Hypothalamus (tissue), 51 donors: ENCODE data around the gene ABCF3.

ENCODE experiments used
- DNase-seq, 51 donors: peaks; one replicate each; lab custom pipeline; 2025; lab: John Stamatoyannopoulos, UW

ABCF3 gene

DNA sequence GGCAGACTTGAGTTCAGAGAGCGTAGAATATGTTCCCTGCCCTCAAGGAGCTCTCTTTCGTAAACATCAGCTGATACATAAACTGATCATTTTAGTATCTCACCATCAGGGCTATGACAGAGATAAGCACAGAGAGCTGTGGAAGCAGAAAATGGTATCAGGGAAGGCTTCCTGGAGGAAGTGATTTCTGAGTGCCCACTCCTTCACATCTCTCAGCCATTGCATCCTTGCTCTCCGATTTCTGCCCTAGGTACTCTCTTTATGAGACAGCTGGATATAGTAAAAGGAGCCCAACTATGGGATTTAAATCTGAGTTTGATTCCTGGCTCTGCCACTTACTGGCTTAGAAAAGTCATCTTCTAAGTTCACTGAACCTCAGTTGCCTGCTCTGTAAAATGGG is 20.5 kb upstream of the ABCF3 start:
- no peak for DNase-seq

DNA sequence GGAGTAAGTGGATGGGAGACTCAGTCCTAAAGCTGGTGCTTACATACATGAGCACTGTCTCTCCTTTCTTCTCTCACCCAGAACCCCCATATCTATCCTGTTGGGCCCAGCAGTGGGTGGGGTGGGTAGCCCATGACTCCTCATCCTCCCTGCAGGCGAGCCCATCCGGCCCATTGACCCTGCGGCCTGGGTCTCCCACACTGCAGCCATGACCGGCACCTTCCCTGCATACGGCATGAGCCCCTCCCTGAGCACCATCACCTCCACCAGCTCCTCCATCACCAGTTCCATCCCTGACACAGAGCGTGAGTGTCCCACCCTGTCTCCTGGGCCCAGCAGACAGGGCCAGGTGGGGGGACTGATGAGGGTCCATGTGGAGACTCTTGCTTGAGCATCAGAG is 19.3 kb upstream of the ABCF3 start:
- no peak for DNase-seq

DNA sequence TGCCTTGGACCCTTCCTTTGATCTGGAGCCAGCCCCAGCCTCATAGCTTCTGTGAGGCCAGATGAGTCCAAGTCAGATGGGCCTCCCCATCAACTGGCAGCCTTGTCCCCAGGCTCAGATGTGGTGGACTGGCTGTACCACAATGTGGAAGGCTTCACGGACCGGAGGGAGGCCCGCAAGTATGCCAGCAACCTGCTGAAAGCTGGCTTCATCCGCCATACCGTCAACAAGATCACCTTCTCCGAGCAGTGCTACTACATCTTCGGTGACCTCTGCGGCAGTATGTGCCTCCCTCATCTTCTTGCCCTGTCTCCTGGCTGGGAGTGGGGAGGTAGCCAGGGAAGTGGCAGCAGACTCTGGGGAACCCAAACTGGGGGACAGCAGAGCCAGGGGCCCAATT is 18.2 kb upstream of the ABCF3 start:
- DNase-seq: no peak

DNA sequence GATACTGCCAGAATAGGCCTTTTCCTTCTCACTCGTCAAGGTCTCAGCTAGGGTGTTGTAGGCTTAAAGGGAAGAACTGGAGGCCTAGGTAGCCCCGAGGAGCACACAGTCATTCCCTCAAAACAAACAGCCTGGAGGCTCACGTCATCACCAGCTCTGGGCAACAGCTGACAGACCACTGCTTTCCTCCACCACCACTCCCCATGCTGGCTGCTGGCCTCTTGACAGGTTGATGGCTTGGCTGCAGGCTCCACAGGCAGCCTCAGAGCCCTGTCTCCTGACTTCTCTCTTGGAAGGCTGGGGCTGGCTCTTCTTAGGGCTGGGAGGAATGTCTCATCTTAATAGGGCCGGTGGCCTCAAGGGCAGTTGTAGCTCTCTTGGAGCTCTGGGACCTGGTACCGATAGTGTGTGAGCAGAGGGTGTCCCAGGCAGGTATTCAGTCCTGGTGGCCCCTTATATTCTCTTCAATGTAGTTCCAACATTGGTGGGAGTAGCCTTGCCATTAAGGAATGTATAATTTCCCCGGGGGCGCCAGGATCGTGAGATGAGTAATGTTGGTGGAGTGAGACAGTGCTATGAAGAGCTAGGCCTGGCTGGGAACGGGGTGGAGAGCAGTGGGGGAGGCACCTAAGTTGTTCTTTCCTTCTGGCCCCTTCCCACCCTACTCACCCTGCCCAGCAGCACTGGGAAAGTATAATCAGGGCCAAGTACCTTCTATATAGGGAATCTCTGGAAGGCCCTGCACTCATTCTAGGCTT is 17.5 kb upstream of the ABCF3 start:
- DNase-seq: peak in 2 of 51 donors; percentile 5 to 16

DNA sequence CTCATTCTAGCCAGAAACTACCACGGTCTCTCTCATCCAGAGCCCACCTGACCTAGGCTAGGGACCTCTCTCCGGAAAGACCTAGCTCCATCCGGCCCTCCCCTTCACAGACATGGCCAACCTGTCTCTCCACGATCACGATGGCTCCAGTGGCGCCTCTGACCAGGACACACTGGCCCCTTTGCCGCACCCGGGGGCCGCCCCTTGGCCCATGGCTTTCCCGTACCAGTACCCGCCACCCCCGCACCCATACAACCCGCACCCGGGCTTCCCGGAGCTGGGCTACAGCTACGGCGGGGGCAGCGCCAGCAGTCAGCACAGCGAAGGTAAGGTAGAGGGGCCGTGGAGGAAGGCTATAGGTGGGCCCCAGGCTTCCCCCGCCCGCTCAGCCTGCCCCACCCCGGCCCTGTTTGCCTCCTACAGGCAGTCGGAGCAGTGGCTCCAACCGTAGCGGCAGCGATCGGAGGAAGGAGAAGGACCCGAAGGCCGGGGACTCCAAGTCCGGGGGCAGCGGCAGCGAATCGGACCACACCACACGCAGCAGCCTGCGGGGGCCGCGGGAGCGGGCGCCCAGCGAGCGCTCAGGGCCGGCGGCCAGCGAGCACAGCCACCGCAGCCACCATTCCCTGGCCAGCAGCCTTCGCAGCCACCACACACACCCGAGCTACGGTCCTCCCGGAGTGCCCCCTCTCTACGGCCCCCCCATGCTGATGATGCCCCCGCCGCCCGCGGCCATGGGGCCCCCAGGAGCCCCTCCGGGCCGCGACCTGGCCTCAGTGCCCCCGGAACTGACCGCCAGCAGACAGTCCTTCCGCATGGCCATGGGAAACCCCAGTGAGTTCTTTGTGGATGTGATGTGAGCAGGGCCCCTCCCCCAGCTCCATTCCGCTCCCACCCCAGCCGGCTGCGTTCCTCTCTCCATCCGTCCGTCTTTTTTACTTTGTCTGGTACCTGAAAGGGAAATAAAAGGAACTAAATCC is 15.8 kb upstream of the ABCF3 start:
- no peak for DNase-seq

DNA sequence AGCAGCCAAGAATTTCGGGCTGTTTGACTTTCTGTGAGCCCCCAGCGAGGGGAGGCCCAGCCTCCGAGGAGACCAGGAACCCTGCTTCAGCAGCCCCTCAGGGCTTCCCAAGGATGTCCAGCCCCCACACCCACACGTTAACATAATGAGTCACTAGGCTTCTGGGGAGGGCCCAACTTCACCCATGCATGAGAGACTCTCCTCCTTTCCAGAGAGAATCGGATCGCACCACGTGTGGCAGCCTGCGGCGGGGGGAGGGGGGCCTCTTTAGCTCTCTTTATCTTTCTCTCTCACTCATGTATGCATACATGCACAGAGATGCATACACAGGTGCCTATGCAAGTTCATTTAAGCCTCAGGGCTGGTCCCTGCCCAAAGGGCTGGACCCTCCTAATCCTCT is 14.4 kb upstream of the ABCF3 start:
- DNase-seq: no peak

DNA sequence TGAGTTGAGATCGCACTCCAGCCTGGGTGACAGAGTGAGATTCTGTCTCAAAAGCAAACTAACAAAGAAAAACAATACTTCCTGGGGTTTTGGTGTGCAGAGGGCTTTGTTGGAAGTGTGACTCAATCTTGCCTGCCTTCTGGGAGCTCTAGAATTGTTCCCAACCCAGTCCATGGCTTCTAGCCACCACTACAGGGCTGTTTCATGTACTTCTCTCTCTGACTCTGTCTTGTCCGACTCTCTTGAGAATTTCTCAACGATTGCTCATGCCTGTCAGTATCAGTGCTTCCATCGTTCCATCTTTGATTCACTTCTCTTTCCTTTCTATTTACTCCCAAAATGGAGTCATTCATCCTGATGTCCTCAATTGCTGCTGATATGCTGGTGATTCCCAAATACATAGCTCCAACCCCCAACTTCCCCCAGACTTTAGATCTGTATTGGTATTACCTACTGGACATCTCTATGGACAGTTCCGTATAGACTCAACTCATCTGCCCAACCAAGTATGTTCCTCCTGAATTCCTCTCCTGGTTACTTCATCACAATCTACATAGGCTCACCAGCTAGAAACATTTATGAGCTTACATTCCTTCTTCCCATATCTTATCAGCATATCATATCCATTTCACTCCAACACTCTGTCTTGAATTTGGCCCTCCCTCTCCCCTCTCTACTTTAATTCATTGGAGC is 13.2 kb upstream of the ABCF3 start:
- no peak for DNase-seq

- no peak for DNase-seq
Measured at GRCh38 chr3:184173374-184173722, 12.7 kb upstream of the ABCF3 start.

GRCh38 chr3:184174284-184174645 is 11.7 kb upstream of the ABCF3 start:
- DNase-seq: no peak

GRCh38 chr3:184174646-184175492 is 11.1 kb upstream of the ABCF3 start, which contains the start of gene AP2M1:
Gene AP2M1 (plus strand): TSS chr3:184174855. CDS start chr3:184176994, 2,139 bp downstream.
- DNase-seq: peak; percentile 66 to 99 (median 97)

DNA sequence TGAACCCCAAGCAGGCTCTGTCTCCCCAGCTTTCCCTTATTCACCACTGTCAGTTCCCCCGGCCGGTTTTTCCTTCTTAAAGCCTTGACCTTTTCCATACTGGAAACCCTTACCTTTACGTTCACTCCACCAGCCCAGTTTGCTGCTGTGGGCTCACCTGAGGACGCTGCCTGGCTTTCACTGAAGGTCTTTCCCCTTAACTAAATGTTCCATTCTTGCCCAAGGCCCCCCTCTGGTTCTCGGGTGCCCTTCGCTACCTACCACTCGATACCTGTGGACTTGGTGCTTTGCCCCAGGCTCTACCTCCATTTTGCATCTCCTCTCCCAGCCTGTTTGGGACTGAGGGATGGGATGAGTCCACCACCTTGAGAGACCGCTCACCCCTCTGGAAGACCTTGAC is 10.5 kb upstream of the ABCF3 start:
- peak in 1 of 51 donors; percentile 21 for DNase-seq

DNA sequence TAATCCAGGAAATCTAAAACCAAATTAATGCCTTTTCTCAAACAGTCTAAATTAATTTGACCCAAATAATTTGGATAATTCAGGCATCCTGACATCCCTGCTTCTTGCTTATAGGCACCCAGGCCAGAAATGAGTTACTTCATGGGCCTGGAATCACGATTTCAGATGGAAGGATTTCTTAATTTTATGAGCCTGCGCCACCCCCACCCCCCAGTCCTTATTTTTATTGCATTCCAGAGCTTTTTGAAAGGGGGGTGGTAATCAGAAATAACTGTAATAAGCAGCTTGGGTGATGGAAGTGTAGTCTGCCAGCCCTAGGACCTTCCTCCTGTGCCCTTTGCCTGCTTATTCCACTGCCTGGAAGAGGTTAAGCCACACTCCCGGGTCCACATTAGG is 10.0 kb upstream of the ABCF3 start:
- DNase-seq: peak in 1 of 51 donors; percentile 41

DNA sequence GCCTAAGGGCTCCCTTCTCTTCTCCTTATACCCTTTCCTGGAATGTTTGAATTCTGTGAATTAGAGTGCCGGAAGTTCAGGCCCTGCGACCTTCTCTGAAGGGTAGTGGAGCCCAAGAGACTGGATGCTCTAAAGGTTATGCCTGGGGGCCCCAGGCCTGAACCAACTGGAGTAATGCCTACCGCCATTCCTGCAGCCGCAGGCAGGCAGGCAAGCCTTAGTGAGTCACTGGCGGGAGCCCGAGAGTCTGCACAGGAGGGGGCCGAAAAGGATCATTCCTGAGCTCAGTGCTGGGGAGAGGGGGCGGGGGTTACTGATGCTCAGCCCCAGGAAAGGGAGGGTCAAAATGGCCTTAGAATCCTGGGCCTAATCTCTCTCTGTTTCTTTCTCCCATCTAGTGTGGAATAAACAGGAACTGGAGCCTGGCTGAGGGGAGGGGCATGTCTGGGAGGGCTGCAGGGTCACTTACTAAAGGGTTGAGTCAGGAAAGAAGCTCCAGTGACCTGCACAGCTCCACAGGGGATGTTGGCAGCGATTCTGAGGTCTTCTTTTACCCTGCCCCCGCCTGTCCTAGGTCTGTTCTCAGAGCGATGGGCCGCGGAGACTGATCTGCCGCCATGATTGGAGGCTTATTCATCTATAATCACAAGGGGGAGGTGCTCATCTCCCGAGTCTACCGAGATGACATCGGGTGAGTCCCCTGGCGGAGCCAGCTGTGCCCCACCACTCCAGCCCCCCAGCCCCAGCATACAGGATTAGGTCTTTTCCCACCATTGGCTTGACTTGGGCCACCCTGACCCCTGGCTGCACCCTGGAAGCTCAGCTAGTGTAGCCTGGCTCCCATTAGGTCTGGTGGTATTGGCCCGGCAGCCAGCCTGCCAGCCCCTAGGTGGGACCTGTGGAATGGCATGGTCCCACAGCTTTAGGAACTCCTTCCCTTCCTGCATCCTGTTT is 9.3 kb upstream of the ABCF3 start:
- peak in 36 of 51 donors; percentile 6 to 65 (median 32) for DNase-seq

GRCh38 chr3:184177331-184177731 is 8.7 kb upstream of the ABCF3 start:
- no peak for DNase-seq

DNA sequence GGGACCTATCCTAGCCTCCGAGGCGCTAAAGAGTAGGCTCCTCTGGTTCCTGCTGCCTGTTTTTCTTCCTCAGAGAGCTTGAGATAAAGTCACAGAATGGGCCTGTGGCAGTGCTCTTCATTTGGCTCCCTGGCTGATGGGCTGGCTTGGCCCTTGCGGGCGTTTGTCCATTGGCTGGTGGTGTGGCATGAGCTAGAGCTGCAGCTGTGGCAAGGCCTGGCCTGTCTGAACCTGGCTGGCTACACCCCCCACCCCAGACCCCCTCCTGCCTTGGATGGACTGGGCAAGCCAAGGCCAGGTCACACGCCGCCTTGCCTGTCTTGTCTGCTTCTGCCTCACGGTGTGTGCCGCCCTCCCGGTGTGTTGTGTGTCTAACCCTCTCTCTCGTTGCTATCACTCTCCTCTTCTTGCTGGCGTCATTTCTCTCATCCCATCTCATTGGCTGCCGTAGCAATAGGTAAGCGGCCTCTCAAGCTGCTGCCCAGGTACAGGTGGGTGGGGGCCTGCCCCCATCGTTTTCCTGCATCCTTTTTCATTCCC is 8.2 kb upstream of the ABCF3 start:
- DNase-seq: no peak

DNA sequence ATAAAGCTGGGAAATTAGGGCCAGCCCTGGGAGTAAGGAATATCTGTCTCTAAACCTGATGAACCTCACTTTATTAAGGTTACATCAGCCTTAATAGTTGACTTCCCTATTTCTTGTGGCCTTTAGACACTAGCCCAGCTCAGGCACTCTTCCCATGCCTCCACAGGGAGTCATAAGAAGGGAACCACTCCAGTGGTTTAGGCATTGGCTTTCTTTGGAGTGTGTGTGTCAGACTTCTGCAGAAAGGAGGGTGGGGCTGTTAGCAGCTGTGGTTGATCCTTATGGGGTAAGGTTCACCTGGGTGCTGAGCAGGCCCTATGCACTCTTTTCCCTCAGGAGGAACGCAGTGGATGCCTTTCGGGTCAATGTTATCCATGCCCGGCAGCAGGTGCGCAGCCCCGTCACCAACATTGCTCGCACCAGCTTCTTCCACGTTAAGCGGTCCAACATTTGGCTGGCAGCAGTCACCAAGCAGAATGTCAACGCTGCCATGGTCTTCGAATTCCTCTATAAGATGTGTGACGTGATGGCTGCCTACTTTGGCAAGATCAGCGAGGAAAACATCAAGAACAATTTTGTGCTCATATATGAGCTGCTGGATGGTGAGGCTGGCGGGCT is 7.4 kb upstream of the ABCF3 start:
- DNase-seq: no peak

GRCh38 chr3:184180165-184180564 is 5.8 kb upstream of the ABCF3 start:
- DNase-seq: no peak

- DNase-seq: no peak
Measured at GRCh38 chr3:184181596-184181995, 4.4 kb upstream of the ABCF3 start.
